Measurements from ENCODE around the gene MTR. TPM values are rescaled to one million over a fixed set of nuclear protein-coding genes. Genes with fewer than 3 reads are reported as not detected.

Gene MTR
- polyA plus RNA-seq, 2 of the 4 experiments (the other 2 are of a cell fraction) = 6.2 to 12.7 TPM

DNA sequence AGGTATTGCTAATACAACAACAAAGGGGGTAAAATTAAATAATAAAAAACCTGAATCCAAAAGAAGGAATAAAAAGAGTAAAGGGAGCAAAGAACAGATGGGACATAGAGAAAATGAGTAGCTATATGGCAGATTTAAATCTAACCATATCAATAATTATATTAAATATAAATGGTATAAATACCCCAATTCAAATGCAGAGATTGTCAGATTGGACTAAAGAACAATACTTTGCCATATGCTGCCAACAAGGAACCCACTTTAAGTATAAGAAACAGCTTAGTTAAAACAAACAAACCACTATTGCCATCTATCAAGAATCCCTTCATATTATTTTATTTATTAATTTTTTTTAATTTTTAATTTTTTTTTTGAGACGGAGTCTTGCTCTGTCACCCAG lies 122.4 kb downstream of the MTR start:
- TF ChIP-seq, protein P1, sequence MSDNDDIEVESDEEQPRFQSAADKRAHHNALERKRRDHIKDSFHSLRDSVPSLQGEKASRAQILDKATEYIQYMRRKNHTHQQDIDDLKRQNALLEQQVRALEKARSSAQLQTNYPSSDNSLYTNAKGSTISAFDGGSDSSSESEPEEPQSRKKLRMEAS (IDR thresholded peaks at IDR 0.05) = no peak
- TF ChIP-seq NR3C1 (IDR thresholded peaks at IDR 0.05) (no peak), FOSL2 (IDR thresholded peaks at IDR 0.05) (no peak), FOSL2 (CRISPR knock-in tag; IDR thresholded peaks at IDR 0.05) (no peak), CEBPB (IDR thresholded peaks at IDR 0.05) (no peak), HDAC2 (IDR thresholded peaks at IDR 0.05) (no peak)
- TF ChIP-seq, protein P2, sequence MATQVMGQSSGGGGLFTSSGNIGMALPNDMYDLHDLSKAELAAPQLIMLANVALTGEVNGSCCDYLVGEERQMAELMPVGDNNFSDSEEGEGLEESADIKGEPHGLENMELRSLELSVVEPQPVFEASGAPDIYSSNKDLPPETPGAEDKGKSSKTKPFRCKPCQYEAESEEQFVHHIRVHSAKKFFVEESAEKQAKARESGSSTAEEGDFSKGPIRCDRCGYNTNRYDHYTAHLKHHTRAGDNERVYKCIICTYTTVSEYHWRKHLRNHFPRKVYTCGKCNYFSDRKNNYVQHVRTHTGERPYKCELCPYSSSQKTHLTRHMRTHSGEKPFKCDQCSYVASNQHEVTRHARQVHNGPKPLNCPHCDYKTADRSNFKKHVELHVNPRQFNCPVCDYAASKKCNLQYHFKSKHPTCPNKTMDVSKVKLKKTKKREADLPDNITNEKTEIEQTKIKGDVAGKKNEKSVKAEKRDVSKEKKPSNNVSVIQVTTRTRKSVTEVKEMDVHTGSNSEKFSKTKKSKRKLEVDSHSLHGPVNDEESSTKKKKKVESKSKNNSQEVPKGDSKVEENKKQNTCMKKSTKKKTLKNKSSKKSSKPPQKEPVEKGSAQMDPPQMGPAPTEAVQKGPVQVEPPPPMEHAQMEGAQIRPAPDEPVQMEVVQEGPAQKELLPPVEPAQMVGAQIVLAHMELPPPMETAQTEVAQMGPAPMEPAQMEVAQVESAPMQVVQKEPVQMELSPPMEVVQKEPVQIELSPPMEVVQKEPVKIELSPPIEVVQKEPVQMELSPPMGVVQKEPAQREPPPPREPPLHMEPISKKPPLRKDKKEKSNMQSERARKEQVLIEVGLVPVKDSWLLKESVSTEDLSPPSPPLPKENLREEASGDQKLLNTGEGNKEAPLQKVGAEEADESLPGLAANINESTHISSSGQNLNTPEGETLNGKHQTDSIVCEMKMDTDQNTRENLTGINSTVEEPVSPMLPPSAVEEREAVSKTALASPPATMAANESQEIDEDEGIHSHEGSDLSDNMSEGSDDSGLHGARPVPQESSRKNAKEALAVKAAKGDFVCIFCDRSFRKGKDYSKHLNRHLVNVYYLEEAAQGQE (IDR thresholded peaks at IDR 0.05) = no peak
- POLR2A ChIA-PET = no interaction called here
- 85% methylated on average over 1 of the region's 1 CpG for WGBS (ENCODE audit: missing lambda C conversion rate)
- Histone ChIP-seq H3K9me3 (peaks cover 16% of the 10 kb centered on the region; the same call in 2 of the 3 replicates), H3K27ac (no peak overlapping the region), H3K4me1 (no peaks in the 10 kb centered on the region), H3K4me3 (no peak overlapping the region), H3K4me2 (no peak overlapping the region)
- FAIRE-seq = no peak
- DNase-seq (ENCODE audit: low read depth in 1 of 2, low spot score in 1 of 2) = no peak
- CTCF ChIA-PET = no interaction called here
- no peak for ATAC-seq

DNA sequence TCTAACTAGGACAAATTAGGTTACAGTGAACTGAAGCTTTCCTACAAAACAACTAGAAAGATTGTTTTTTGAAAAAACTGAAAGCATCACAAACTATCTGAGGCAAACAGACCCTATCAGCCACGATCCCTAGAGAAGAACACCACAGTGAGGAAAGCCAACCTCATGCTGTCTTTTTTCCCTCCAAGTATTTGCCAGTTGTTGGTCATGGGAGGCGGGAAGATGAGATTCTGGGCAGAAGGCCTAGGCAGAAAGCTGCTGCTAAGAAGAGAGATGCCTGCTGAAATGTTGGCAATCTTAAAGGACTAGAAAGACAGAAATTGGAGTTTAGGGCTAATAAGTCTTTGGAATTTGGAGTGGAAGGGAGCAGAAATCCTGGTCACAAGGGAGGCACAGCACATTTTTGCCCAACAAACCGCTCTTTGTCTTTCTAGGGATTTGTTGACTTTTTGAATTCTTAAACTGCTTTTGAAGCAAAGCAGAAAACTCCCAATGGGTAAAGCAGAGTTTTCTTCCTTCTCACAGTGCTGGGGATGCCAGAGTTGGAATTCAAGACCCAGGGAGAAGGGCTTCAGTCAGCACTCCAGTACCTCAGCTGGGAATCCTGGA lies 125.3 kb downstream of the MTR start:
- 22% methylated on average over 3 of the region's 3 CpGs for WGBS (ENCODE audit: missing lambda C conversion rate)
- Histone ChIP-seq H3K27ac (no peak overlapping the region), H3K4me2 (no peak overlapping the region), H3K9me3 (peaks cover 16% of the 10 kb centered on the region; the same call in 2 of the 3 replicates), H3K4me3 (no peak overlapping the region), H3K4me1 (no peaks in the 10 kb centered on the region)
- CTCF ChIA-PET = no interaction called here
- FAIRE-seq = no peak
- POLR2A ChIA-PET = no interaction called here
- no peak for ATAC-seq
- no peak for TF ChIP-seq GATA3 (IDR thresholded peaks at IDR 0.05; ENCODE audit: borderline replicate concordance)
- TF ChIP-seq KDM5A (IDR thresholded peaks at IDR 0.05) = no peak
- TF ChIP-seq SMC3 (IDR thresholded peaks at IDR 0.05) = no peak
- no peak for TF ChIP-seq RARB (CRISPR knock-in tag; IDR thresholded peaks at IDR 0.05)
- TF ChIP-seq, protein P3, sequence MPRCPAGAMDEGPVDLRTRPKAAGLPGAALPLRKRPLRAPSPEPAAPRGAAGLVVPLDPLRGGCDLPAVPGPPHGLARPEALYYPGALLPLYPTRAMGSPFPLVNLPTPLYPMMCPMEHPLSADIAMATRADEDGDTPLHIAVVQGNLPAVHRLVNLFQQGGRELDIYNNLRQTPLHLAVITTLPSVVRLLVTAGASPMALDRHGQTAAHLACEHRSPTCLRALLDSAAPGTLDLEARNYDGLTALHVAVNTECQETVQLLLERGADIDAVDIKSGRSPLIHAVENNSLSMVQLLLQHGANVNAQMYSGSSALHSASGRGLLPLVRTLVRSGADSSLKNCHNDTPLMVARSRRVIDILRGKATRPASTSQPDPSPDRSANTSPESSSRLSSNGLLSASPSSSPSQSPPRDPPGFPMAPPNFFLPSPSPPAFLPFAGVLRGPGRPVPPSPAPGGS (IDR thresholded peaks at IDR 0.05) = no peak
- no peak for TF ChIP-seq NFE2L2 (conservative IDR thresholded peaks at IDR 0.05; ENCODE audit: low read length)
- TF ChIP-seq EHMT2 (IDR thresholded peaks at IDR 0.05; ENCODE audit: low read depth) = no peak
- no peak for DNase-seq (ENCODE audit: low read depth in 1 of 2, low spot score in 1 of 2)

DNA sequence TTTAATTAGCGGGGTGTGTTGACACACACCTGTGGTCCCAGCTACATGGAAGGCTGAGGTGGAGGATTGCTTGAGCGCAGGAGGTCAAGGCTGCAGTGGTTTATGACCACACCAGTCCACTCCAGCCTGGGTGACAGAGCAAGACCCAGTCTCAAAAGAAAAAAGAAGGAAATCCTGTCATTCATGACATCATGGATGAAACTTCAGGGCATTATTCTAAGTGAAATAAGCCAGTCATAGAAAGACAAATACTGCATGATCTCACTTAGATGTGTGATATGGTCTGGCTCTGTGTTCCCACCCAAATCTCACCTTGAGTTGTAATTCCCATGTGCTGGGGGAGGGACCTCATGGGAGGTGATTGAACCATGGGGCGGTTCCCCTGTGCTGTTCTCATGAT lies 126.5 kb downstream of the MTR start:
- ChIA-PET POLR2A (no interaction called here), CTCF (no interaction called here)
- Histone ChIP-seq H3K4me2 (no peak overlapping the region), H3K27ac (no peak overlapping the region), H3K4me1 (no peaks in the 10 kb centered on the region), H3K4me3 (no peak overlapping the region), H3K9me3 (peaks cover 12% of the 10 kb centered on the region; the same call in 1 of the 3 replicates)
- no peak for FAIRE-seq
- ATAC-seq = no peak
- no peak for TF ChIP-seq ZC3H11A (IDR thresholded peaks at IDR 0.05)
- no peak for DNase-seq (ENCODE audit: low read depth in 1 of 2, low spot score in 1 of 2)
- 24% methylated on average over 3 of the region's 3 CpGs for WGBS (ENCODE audit: missing lambda C conversion rate)

DNA sequence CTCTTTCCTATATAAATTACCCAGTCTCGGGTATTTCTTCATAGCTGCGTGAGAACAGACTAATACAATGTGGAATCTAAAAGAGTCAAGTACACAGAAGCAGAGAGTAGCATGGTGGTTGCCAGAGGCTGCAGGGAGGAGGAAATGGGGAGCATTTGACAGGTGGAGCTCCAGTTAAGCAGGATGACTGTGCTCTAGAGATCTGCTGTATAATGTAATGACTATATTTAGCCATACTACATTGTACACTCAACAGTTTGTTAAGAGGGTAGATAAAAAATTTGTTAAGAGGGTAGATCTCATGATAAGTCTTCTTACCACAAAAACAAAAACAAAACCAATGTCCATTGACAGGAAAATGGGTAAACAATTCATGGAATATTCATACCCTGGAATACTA lies 127.1 kb downstream of the MTR start:
- ATAC-seq (no peak), FAIRE-seq (no peak), DNase-seq (ENCODE audit: low read depth in 1 of 2, low spot score in 1 of 2) (no peak)
- TF ChIP-seq POLR2A (IDR thresholded peaks at IDR 0.05; ENCODE audit: low read length) = no peak
- no peak for TF ChIP-seq ZSCAN20 (CRISPR knock-in tag; IDR thresholded peaks at IDR 0.05)
- TF ChIP-seq SMC3 (IDR thresholded peaks at IDR 0.05) = no peak
- TF ChIP-seq NR3C1 (IDR thresholded peaks at IDR 0.05) = no peak
- no peak for TF ChIP-seq CEBPB (IDR thresholded peaks at IDR 0.05)
- TF ChIP-seq ZC3H11A (IDR thresholded peaks at IDR 0.05) = no peak
- no peak for TF ChIP-seq KDM5A (IDR thresholded peaks at IDR 0.05)
- no peak for TF ChIP-seq EHF (CRISPR knock-in tag; IDR thresholded peaks at IDR 0.05)
- no peak for TF ChIP-seq JUNB (IDR thresholded peaks at IDR 0.05)
- TF ChIP-seq JUN (IDR thresholded peaks at IDR 0.05) = no peak
- no peak for TF ChIP-seq CBX8 (IDR thresholded peaks at IDR 0.05)
- no peak for TF ChIP-seq HEYL (CRISPR knock-in tag; IDR thresholded peaks at IDR 0.05)
- no peak for TF ChIP-seq SREBF2 (IDR thresholded peaks at IDR 0.05)
- TF ChIP-seq FOXS1 (CRISPR knock-in tag; IDR thresholded peaks at IDR 0.05) = no peak
- no peak for TF ChIP-seq RCOR1 (IDR thresholded peaks at IDR 0.05; ENCODE audit: low read depth, low read length)
- no peak for TF ChIP-seq FOSB (CRISPR knock-in tag; IDR thresholded peaks at IDR 0.05)
- TF ChIP-seq, protein P4, sequence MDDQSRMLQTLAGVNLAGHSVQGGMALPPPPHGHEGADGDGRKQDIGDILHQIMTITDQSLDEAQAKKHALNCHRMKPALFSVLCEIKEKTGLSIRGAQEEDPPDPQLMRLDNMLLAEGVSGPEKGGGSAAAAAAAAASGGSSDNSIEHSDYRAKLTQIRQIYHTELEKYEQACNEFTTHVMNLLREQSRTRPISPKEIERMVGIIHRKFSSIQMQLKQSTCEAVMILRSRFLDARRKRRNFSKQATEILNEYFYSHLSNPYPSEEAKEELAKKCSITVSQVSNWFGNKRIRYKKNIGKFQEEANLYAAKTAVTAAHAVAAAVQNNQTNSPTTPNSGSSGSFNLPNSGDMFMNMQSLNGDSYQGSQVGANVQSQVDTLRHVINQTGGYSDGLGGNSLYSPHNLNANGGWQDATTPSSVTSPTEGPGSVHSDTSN (IDR thresholded peaks at IDR 0.05) = no peak
- no peak for TF ChIP-seq RNF2 (IDR thresholded peaks at IDR 0.05; ENCODE audit: borderline replicate concordance, low read depth)
- Histone ChIP-seq H3K27ac (no peak overlapping the region), H3K4me3 (no peak overlapping the region), H3K4me1 (no peaks in the 10 kb centered on the region), H3K4me2 (no peak overlapping the region), H3K9me3 (peaks cover 8% of the 10 kb centered on the region; the same call in 1 of the 3 replicates)
- WGBS (ENCODE audit: missing lambda C conversion rate) = 5% methylated on average over 2 of the region's 2 CpGs
- ChIA-PET POLR2A (no interaction called here), CTCF (no interaction called here)
